Superior temporal gyrus (tissue), 1 donor: ENCODE results near the gene TEKT1.
"Not testable (repeated sequence)": the region's sequence is repeated elsewhere in the genome, so short reads cannot be mapped to it uniquely, and the experiment has no call there.

Experiments used
- DNase-seq: peaks from one replicate; pipeline ENCODE4 v3.0.0-alpha.2; 2016; ENCODE audit errors: extremely low spot score

The TEKT1 gene

GRCh38 chr17:6816368-6816767 lies 15.2 kb downstream of the TEKT1 start:
- DNase-seq: not testable (repeated sequence)

- DNase-seq: no peak
These were observed 15.8 kb downstream of the TEKT1 start for GRCh38 chr17:6815775-6816174.

- no peak for DNase-seq
These were observed 19.2 kb downstream of the TEKT1 start for GRCh38 chr17:6812295-6812694.

GRCh38 chr17:6811510-6811909 lies 20.0 kb downstream of the TEKT1 start:
- DNase-seq: no peak

GRCh38 chr17:6800422-6801027 lies 31.0 kb downstream of the TEKT1 start:
- DNase-seq: no peak

GRCh38 chr17:6799738-6800137 lies 31.8 kb downstream of the TEKT1 start:
- no peak for DNase-seq

- DNase-seq: no peak
These were observed 33.7 kb downstream of the TEKT1 start for GRCh38 chr17:6797718-6798351.

- DNase-seq: no peak
These were observed 34.5 kb downstream of the TEKT1 start for GRCh38 chr17:6796887-6797490.

GRCh38 chr17:6796017-6796886 lies 35.3 kb downstream of the TEKT1 start:
- DNase-seq: no peak

GRCh38 chr17:6793748-6794493 lies 37.6 kb downstream of the TEKT1 start:
- DNase-seq: no peak

- no peak for DNase-seq
These were observed 42.4 kb downstream of the TEKT1 start for GRCh38 chr17:6789146-6789545.

- DNase-seq: no peak
These were observed 44.3 kb downstream of the TEKT1 start for GRCh38 chr17:6787081-6787693.

GRCh38 chr17:6786618-6787017 lies 44.9 kb downstream of the TEKT1 start:
- DNase-seq: peak; percentile 42

GRCh38 chr17:6782244-6782643 lies 49.3 kb downstream of the TEKT1 start:
- DNase-seq: no peak

GRCh38 chr17:6780886-6781285 lies 50.6 kb downstream of the TEKT1 start:
- no peak for DNase-seq

GRCh38 chr17:6780001-6780400 lies 51.5 kb downstream of the TEKT1 start:
- no peak for DNase-seq

GRCh38 chr17:6779411-6779810 lies 52.1 kb downstream of the TEKT1 start:
- DNase-seq: no peak

GRCh38 chr17:6775871-6776405 lies 55.6 kb downstream of the TEKT1 start, which contains the start of gene FBXO39:
Gene FBXO39 (plus strand): TSS chr17:6776215. CDS start chr17:6779869, 3,654 bp downstream.
- no peak for DNase-seq

GRCh38 chr17:6774906-6775305 lies 56.6 kb downstream of the TEKT1 start:
- DNase-seq: not testable (repeated sequence)

GRCh38 chr17:6772016-6772415 lies 59.5 kb downstream of the TEKT1 start:
- DNase-seq: peak; percentile 61

GRCh38 chr17:6768447-6768846 lies 63.1 kb downstream of the TEKT1 start:
- no peak for DNase-seq
